A549 (cell line): Measurements from ENCODE around the gene FAM3B.

Experiments used
- CTCF ChIP-seq: fragments of >200 bp; sonication (Bioruptor Twin); formaldehyde crosslinking; IDR thresholded peaks from 3 replicates; pipeline ENCODE4 v1.5.1; 2016
- EP300 ChIP-seq, 2 experiments: fragments of >200 bp; sonication (Bioruptor Twin); formaldehyde crosslinking; IDR thresholded peaks; 2 replicates in 1 of 2; 3 replicates in 1 of 2; pipeline ENCODE4 v1.6.1; 2016 to 2017
- GATA3 ChIP-seq: IDR thresholded peaks from 2 replicates; pipeline ENCODE4 v1.6.1; 2012; ENCODE audit warnings: borderline replicate concordance
- HDAC2 ChIP-seq: fragments of 200-600 bp; sonication (generic); IDR thresholded peaks from 2 replicates; pipeline ENCODE4 v1.6.1; 2016
- HMGXB4 ChIP-seq: fragments of 250-450 bp; sonication (Bioruptor Pico); IDR thresholded peaks from 2 replicates; pipeline ENCODE4 v1.5.0; 2021; ENCODE audit warnings: mild to moderate bottlenecking, moderate library complexity, borderline replicate concordance
- JUN ChIP-seq, 2 experiments: fragments of >200 bp; sonication (Bioruptor Twin); formaldehyde crosslinking; IDR thresholded peaks; 2 replicates in 1 of 2; 3 replicates in 1 of 2; pipeline ENCODE4 v1.6.1; 2016 to 2017
- KDM5A ChIP-seq: fragments of 200-600 bp; sonication (generic); IDR thresholded peaks from 2 replicates; pipeline ENCODE4 v1.6.1; 2016; ENCODE audit warnings: antibody characterized with exemption, mild to moderate bottlenecking
- POLR2A ChIP-seq: IDR thresholded peaks from 2 replicates; pipeline ENCODE4 v1.6.1; 2012; ENCODE audit warnings: mild to moderate bottlenecking, low read length
- RFX5 ChIP-seq: fragments of 450-650 bp; IDR thresholded peaks from 2 replicates; pipeline ENCODE4 v1.7.1; 2014; ENCODE audit warnings: antibody characterized with exemption, mild to moderate bottlenecking, moderate library complexity
- RNF2 ChIP-seq: fragments of 200-600 bp; sonication (generic); IDR thresholded peaks from 2 replicates; pipeline ENCODE4 v1.6.1; 2016; ENCODE audit warnings: low read depth, mild to moderate bottlenecking, antibody characterized with exemption, moderate library complexity, borderline replicate concordance
- SMC3 ChIP-seq: fragments of >200 bp; sonication (Bioruptor Twin); formaldehyde crosslinking; IDR thresholded peaks from 3 replicates; pipeline ENCODE4 v1.6.1; 2018; ENCODE audit warnings: inconsistent platforms
- TF ChIP-seq, protein P1 (sequence below): fragments of 450-650 bp; IDR thresholded peaks from 2 replicates; pipeline ENCODE4 v1.6.1; 2014; ENCODE audit warnings: antibody characterized with exemption
- TF ChIP-seq, protein P2 (sequence below): IDR thresholded peaks from 2 replicates; pipeline ENCODE4 v1.6.1; 2012

DNA sequence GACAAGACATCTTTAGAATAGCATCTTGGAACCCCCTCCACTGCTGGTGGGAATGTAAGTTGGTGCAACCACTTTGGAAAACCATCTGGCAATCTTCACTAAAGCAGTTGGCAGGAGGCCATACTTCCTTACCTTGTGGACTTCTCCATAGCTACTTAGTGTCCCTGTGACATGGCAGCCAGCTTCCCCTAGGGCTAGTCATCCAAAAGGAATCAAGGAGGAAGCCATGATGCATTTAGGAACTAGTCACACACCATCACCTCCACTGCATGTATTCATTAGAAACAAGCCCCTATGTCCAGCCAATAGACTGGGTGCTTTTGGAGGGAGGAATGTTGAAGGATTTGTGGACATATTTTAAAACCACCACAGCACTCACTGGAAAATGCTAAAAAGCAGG is 65.1 kb downstream of the FAM3B start:
- TF ChIP-seq CTCF (no peak), RNF2 (no peak), EP300 (IDR thresholded peaks at IDR 0.05) (no peak), POLR2A (no peak), SMC3 (no peak), GATA3 (no peak), JUN (IDR thresholded peaks at IDR 0.05) (no peak), HMGXB4 (no peak), KDM5A (no peak), HDAC2 (no peak), RFX5 (no peak)
- TF ChIP-seq, protein P1, sequence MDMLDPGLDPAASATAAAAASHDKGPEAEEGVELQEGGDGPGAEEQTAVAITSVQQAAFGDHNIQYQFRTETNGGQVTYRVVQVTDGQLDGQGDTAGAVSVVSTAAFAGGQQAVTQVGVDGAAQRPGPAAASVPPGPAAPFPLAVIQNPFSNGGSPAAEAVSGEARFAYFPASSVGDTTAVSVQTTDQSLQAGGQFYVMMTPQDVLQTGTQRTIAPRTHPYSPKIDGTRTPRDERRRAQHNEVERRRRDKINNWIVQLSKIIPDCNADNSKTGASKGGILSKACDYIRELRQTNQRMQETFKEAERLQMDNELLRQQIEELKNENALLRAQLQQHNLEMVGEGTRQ: no peak
- TF ChIP-seq, protein P2, sequence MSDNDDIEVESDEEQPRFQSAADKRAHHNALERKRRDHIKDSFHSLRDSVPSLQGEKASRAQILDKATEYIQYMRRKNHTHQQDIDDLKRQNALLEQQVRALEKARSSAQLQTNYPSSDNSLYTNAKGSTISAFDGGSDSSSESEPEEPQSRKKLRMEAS: no peak
